ENCODE measurements around the gene TRIM47. TPM values are rescaled to one million over a fixed set of nuclear protein-coding genes. Genes with fewer than 3 reads are reported as not detected.

Gene TRIM47
- total and polyA plus RNA-seq, 2 of the 13 experiments (the other 11 are each of a cell fraction or from before 2014, with no cell fraction given) = 33.5 to 82.0 TPM

- no peak for TF ChIP-seq KDM4B (CRISPR knock-in tag; IDR thresholded peaks at IDR 0.05)
- TF ChIP-seq ZBTB10 (CRISPR knock-in tag; IDR thresholded peaks at IDR 0.05; ENCODE audit: borderline replicate concordance) = no peak
- no peak for TF ChIP-seq FOSL1 (CRISPR knock-in tag; IDR thresholded peaks at IDR 0.05; ENCODE audit: borderline replicate concordance)
- peak; percentile 54; the same call in 1 of the 2 replicates for TF ChIP-seq ZBTB38 (CRISPR knock-in tag; IDR thresholded peaks at IDR 0.05)
- TF ChIP-seq SP140L (CRISPR knock-in tag; IDR thresholded peaks at IDR 0.05; ENCODE audit: borderline replicate concordance) = no peak
- TF ChIP-seq ZBTB7A (CRISPR knock-in tag; IDR thresholded peaks at IDR 0.05) = peak; percentile 22; the same call in 1 of the 2 replicates
- no peak for TF ChIP-seq NFE2L2 (IDR thresholded peaks at IDR 0.05; ENCODE audit: low read length)
- no peak for TF ChIP-seq TMF1 (CRISPR knock-in tag; IDR thresholded peaks at IDR 0.05; ENCODE audit: low read depth)
- TF ChIP-seq SAFB2 (CRISPR knock-in tag; IDR thresholded peaks at IDR 0.05; ENCODE audit: borderline replicate concordance, low read depth) = 0 out of 2 replicates have a peak, but pooled peaks have one; percentile 49
- no peak for TF ChIP-seq ZFX (CRISPR knock-in tag; IDR thresholded peaks at IDR 0.05; ENCODE audit: low read depth)
- 0 out of 2 replicates have a peak, but pooled peaks have one; percentile 28 for TF ChIP-seq ZNF343 (CRISPR knock-in tag; IDR thresholded peaks at IDR 0.05)
These were observed 28.7 kb downstream of the TRIM47 start (continued) for GRCh38 chr17:75849724-75850123.

GRCh38 chr17:75849279-75849646, 29.1 kb downstream of the TRIM47 start:
- Histone ChIP-seq H3K9me3 (ENCODE audit: low read length) (no peaks in the 10 kb centered on the region), H3K27ac (ENCODE audit: extremely low read length, insufficient read depth, low read length) (peak overlapping the region; percentile 69), H2AFZ (ENCODE audit: low read length) (no peak overlapping the region), H3K4me3 (replicated peaks in 1 of 3; ENCODE audit: insufficient read depth in 1 of 3, low read depth in 2 of 3, low read length in 3 of 3) (no peak overlapping the region), H4K20me1 (ENCODE audit: insufficient read depth, low read length) (peaks cover 5% of the 10 kb centered on the region; the same call in 1 of the 2 replicates), H3K27me3 (ENCODE audit: control insufficient read depth in 1 of 2, insufficient read depth in 2 of 2, low read length in 2 of 2) (no peaks in the 10 kb centered on the region; a peak in 1 of 5 replicates), H3K9ac (ENCODE audit: insufficient read depth, low read depth, low read length) (peak overlapping the region; percentile 36; the same call in 1 of the 2 replicates), H3K36me3 (replicated peaks in 1 of 2; ENCODE audit: control insufficient read depth in 1 of 2, insufficient read depth in 2 of 2, low read length in 2 of 2) (peaks cover 9 to 34% of the 10 kb centered on the region in 2 experiments), H3K4me1 (ENCODE audit: insufficient read depth, low read length) (peaks cover 68% of the 10 kb centered on the region), H3K79me2 (ENCODE audit: insufficient read depth, low read length) (peaks cover 11% of the 10 kb centered on the region), H3K4me2 (ENCODE audit: low read depth, low read length) (0 out of 2 replicates have a peak overlapping the region, but pooled peaks have one; percentile 41)
- WGBS (ENCODE audit: low lambda C conversion rate) = 90% methylated on average over 11 of the region's 11 CpGs
- DNase-seq (ENCODE audit: low spot score) = no peak
- no peak for ATAC-seq
- POLR2A ChIA-PET = interaction anchor here (0.6 to 7.7 kb wide), 13 partner anchors 10 to 181 kb away, joined by 3 to 229 read pairs (median 5); partner anchors contain the start of genes TRIM47, TRIM65 and UNK
- FAIRE-seq = no peak
- no peak for TF ChIP-seq WIZ (CRISPR knock-in tag; IDR thresholded peaks at IDR 0.05)
- TF ChIP-seq TEAD3 (CRISPR knock-in tag; optimal IDR thresholded peaks at IDR 0.05; ENCODE audit: borderline replicate concordance) = peak; percentile 1
- 0 out of 2 replicates have a peak, but pooled peaks have one; percentile 8 for TF ChIP-seq NCOA1 (CRISPR knock-in tag; IDR thresholded peaks at IDR 0.05)
- 0 out of 2 replicates have a peak, but pooled peaks have one; percentile 9 for TF ChIP-seq BORCS8-MEF2B (CRISPR knock-in tag; IDR thresholded peaks at IDR 0.05)
- TF ChIP-seq MTERF4 (CRISPR knock-in tag; IDR thresholded peaks at IDR 0.05) = 0 out of 2 replicates have a peak, but pooled peaks have one; percentile 13
- 0 out of 2 replicates have a peak, but pooled peaks have one; percentile 1 for TF ChIP-seq ETV6 (CRISPR knock-in tag; conservative IDR thresholded peaks at IDR 0.05)
- TF ChIP-seq GFI1 (CRISPR knock-in tag; IDR thresholded peaks at IDR 0.05; ENCODE audit: borderline replicate concordance) = no peak
- no TSS peak for BruUV-seq (replicated peaks)
- in situ Hi-C loops (cut with HindIII; ENCODE audit: extremely low pct_ligation_motif_present, low pct_unique_long_range_greater_than_20kb) (no loop called here), intact Hi-C loops (cut with micrococcal nuclease; ENCODE audit: unreplicated experiment) (no loop called here)
- CTCF ChIA-PET (ENCODE audit: low intra/inter-chr PET ratio, low total read pairs) = no interaction called here

Data from HepG2 (cell line).